GM21723 (cell line): ENCODE measurements around the gene OLIG3.

Experiments
- ATAC-seq: cut with Tn5 transposase; IDR thresholded peaks from one replicate; pipeline ENCODE4 v1.9.1; 2021; ENCODE audit warnings: mild to moderate bottlenecking, moderate library complexity; ENCODE audit not compliant: unreplicated experiment

OLIG3 gene

DNA sequence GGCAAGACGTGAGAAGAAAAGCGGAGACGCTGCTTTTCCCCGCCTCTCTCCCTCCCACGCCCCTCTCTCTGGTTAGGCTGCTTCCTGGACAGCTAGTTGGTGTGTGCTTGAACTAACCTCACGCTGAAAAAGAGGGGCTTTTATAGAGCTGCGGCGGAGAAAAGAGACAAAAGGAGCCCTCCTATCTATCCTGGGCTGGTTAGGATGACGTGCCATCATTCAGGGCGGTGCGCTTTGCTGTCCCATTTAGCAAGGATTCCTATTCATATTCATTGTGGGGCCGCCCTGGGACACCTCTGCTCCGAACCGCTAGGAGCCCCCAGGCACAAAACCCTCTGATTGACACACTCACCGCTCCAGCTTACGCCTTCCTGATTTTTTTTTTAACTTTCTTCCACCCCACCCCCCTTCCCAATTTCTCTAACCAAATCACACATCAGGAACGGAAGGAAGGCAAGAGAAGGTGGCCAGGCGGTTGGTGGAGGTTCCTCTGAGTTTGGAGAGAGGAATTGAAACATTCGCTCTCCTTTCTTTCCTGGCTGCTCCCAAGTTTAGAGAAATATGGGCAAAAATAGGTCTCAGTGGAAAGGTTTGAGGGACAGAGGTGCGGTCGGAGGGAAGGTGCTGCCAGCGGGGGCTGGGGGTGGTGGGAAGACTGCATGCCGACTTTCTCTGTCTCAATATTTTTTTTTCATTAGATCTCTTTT is at the start of gene OLIG3:
TSS of gene OLIG3 (minus strand) at position 114 of the 707 bp plus-strand sequence. CDS start 224 bp downstream, outside the sequence.
- no peak for ATAC-seq

DNA sequence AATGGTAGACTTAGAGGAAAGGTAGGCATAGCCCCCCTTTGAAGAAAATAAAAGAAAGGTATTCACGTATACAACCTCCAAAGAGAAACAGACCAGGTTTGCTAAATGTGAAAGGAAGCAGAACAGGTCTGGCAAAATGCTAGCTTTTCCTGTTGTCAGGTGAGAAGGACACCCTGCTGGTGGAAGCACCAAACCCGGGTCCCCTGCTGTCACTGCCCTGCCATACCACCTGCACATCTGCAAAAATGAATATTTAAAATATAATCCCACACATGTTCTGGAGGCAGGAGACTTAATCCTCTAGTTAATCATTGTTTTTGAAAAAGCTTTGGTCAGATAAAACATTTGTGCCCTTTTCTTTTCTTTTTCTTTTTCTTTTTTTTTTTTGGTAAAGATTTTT is 48.9 kb upstream of the OLIG3 start:
- ATAC-seq = no peak

DNA sequence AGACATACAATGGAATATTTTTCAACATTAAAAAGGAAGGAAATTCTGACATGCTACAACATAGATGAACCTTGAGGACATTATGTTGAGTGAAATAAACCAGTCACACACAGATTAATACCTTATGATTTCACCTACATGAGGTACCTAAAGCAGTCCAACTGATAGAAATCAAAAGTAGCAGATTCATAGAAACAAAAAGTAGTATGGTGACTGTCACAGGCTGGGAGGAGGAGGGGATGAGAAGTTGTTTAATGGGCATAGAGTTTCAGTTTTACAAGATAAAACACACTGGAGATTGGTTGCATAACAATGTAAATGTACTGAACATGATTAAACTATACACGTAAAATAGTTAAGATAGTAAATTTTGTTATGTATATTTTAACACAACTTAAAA is 48.5 kb upstream of the OLIG3 start:
- ATAC-seq = no peak

DNA sequence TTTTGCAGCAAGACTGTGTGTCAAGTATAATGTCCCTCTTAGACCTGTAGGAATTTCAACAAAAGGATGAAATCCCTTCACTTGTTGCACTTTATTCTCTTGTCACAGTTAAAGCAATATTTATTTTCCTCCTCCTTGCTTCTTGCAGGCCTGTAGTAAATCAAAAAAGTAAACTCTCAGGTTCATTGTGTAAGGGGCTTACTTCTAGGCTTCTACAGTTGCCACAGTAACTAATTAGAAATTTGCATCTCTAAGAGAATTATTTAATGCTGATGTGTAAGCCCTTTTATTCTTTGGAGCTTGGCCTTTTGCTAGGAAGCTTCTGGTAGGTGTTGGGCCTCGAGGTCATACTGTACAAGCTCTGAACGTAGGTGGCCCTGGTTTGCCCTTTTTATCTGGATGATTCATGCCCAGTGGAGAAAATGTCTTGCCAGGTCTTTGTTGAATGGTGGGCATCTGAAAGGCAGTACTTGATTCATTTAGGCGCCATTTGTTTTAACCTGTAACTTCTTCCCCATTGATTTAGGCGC is 47.4 kb upstream of the OLIG3 start:
- ATAC-seq = no peak

DNA sequence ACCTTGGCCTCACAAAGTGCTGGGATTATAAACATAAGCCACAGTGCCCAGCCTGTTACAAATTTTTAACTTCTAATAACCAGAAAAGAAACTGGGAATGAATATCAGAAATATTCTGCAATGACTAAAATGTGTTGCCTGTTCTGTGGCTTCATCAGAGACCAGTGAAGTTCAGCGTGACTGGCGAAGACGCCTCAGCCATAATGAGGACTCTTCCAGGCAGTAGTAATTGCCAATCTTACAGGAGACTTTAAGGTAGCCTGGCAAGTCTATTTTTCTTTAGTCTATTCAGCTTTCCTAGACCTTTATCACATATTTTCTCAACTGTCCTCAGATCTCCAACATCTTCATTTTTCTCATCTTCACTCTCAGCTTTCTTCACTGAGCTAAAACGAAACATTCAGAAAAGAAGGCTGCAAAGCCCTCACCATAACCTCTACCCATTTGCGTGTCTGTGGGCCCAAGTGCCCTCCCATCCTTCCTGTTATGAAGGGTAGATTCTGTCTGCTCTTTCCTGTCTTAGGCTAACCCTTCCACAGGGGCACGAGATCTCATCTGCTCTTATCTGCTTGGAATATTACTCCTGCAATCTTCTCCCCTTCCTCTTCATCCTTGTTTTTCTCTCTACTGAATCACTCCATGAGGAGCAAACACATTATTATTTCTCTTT is 42.0 kb upstream of the OLIG3 start:
- no peak for ATAC-seq

DNA sequence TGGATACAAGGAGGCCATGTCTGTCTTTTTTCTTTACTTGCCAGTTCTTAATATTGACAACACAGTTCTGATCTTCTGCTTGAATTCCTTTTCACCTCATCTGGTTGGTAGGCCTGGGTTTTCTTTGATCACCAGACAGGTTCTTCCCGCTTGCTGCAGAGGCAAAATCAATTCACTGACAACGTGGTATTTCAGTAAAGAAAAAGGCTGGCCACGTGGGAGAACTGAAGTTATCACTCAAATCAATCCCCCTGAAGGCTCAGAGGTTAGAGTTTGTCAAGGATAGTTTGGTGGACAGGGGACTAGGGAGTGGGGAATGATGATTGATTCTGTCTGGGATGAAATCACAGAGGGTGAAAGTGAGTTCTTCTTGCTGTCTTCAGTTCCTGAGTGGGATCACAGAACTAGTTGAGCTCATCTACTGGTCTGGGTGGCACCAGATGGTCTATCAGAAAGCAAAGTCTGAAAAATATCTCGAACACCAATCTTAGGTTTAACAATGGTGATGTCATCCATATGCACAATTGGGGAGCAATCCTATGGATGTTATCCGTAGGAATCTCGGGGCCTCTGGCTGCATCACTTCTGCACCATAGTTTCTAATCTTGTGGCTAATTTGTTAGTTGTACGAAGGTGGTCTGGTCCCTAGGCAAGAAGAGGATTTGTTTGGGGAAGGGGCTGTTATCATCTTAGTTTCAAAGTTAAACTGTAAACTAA is 37.3 kb upstream of the OLIG3 start:
- no peak for ATAC-seq

DNA sequence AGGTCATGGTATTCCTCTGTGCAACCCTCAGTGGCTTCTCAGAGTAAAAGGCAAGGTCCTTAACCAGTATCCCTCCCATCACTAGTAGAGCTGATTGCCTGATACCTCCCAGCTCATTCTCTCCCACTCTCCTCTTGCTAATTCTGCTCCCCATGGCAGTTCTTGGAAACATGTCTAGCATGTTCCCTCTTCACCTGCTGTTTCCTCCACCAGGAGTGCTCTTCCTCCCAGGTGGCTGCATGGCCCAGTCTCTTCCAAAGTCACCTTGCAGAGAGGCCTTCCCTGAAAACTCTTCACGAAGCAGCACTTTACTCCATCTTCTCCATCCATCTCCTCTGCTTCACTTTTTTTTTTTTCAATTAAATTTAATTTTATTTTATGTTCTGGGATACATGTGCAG is 36.2 kb upstream of the OLIG3 start:
- no peak for ATAC-seq

DNA sequence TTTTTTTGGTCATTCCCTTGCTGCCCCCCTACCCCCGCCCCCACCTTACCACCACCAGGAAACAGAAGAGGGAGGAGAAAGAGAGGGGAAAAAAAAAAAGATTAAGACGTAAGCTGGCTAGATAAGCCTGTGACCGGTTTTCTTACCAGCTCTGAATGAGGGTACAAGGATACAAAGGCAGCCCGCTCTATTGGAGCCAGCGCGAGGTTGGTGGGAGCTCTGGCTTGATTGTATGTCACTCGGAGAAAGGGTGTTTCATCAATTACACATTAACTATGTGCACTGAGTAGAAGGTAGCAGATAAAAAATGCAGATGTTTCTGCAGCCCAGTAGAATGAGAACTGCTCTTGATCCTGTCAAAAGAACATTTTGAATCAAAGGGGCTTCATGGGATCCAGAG is 28.6 kb upstream of the OLIG3 start:
- ATAC-seq = no peak

DNA sequence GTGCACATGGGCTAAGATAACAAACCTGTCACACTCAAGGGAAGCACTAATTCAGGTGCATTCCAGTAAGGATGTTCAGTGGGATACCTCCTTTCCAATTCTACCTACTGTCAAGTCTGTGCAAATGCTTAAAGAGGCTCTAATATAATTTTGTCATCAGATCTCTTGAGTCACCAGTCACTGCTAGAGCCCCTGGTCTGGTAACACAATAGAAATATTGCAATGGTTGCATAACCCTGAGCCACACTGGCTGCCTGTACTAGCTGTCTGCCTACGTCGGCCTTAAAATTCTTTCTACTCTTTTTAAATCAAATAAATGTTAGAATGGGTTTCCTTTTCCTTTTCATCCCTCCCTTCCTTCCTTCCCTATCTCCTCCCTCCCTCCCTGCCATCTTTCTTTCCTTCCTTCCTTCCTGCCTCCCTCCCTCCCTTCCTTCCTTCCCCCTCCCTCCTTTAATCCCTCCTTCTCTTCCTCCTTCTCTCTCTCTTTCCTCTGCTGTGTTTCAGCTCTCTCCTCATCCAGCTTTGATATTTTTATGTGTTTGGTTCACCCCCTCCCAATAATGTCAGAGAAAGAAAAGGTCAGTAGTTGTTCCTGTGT is 28.1 kb upstream of the OLIG3 start:
- ATAC-seq = no peak

DNA sequence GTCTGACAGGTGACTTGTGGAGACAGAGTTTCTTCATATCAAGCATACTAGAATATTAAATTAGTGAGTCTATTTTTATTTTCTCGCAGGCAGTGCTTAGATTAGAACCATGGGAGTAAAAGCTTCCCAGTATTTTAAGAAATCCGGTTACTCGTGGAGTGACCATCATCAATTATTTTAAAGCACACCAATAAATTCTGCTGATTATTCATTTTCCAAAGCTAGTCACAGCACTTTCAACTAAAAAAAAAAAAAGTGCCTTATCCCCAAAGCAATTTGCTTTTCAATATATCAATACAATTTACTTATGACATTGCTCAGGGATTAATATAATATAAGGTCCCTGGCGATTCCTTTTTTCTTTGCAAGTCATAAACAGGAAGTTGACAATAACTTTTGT is 26.3 kb upstream of the OLIG3 start:
- ATAC-seq = no peak

DNA sequence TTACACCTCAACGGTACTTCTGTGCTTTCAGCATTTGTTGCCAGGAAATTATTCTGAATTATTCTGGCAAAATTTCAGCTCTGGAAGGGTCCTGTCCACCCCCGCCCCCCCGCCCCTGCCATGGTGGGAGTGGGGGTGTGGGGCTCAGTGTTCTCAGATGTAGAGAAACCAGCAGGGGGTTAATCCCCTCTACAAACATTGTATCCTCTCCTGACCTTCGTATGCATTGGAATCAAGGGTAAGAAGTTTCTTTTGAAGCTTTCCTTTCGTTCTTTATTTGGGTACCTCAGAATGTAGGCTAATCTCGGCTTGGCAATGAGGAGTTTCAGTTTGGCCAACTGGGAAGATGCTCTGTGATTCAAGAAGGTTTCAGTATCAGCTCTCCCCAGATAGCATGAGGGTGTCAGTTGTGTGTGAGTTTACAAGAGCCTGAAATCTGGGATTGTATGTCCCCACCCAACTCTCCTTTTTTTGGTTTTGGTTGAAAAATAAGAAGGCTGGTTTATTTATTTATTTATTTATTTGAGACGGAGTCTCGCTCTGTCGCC is 25.5 kb upstream of the OLIG3 start:
- ATAC-seq = no peak

DNA sequence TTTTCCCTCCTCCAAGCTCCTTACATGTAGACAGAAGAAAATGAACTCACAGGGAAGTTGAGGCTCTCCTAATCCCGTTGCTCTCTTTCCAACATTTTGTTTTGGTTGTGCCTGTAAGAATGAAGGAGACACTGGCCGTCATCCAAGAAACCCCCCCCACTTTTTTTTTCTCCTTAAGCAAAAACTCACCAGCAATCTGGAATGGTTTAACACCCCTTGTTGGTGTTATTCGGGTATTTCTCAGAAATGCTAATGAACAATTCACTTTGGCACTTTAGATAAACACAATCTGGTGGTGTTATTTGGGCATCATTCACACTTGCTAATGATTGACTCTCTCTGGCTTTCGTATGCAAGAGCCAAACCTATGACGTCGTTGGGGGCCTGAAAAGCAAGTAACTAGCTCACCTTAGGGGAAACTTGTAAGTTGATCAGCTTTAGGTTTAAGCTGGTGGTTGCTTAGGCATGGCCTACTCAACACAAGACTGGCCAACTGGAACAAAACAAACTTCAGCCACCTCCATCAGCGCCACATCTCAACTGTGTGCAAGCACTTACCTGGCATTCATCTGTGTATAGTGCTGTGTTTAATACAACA is 24.3 kb upstream of the OLIG3 start:
- no peak for ATAC-seq

DNA sequence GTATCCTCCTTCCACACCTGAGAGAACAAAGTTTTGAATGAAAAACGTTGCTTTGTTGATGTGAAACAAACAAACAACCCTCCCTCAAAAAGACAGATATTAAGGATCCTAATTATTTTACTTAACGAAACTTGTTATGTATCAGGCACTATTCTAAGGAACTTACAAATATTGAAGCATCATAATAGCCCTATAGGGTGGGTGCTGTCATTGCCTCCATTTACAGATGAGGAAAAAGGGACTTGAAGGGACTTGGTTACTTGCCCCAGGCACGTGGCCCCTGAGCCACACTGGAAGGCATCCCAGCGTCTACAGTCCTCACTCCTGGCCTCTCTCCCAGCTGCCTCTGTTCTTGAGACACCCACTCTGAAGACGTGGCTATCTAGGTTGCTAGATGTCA is 20.2 kb upstream of the OLIG3 start:
- ATAC-seq = no peak

DNA sequence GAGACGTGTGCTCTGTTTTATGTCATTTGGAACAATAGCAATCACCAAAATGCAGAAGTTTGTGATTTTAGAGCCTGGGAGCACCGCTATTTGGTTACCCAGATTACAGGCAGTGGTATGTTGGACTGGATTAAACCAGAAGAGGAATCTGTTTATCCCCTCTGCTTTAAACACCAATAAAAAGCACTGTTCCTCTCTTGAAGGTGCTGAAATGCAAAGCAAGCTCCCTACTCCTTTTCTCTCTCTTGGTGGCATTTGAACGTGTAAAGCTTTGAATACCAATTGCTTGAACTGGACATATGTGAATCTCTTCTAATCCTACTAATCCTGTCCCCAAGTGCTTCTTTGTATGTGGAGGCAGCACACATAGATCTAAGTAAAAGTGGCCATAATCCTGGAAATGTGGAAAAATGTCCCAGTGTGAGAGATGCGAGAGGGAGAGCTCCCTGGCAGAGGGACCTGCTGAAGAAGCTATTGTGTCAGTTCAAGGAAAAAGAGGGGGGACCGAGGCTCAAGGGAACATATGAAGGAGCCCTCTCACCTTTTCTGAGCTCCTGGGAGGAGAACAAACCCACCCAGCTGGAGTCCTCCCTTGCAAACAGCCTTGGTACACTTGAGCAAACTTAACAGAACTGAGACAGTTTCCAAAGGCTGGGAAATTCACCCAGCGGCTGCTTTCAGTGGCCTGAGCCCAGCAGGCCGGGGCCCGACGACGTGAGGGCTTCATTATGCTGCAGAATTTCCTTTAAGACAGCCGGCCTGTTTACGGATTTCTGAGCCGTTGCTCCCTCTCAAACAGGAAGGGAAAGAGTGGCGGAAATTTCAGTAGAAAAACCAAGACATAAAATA is 18.8 kb upstream of the OLIG3 start:
- ATAC-seq = no peak

DNA sequence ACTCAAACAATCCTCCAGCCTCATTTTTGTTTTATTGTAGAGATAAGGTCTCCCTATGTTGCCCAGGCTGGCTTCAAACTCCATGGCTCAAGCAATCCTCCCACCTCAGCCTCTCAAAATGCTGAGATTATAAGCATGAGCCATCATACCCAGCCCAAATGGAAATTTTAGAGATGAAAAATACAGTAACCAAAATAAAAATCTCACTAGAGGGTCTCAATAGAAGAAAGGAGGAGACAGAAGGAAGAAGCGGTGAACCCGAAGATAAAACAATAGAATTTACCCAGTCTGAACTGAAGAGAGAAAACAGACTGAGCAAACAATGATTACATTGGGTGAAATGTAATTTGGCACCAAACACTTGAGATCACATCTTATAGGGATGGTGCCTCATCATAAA is 16.7 kb upstream of the OLIG3 start:
- no peak for ATAC-seq

DNA sequence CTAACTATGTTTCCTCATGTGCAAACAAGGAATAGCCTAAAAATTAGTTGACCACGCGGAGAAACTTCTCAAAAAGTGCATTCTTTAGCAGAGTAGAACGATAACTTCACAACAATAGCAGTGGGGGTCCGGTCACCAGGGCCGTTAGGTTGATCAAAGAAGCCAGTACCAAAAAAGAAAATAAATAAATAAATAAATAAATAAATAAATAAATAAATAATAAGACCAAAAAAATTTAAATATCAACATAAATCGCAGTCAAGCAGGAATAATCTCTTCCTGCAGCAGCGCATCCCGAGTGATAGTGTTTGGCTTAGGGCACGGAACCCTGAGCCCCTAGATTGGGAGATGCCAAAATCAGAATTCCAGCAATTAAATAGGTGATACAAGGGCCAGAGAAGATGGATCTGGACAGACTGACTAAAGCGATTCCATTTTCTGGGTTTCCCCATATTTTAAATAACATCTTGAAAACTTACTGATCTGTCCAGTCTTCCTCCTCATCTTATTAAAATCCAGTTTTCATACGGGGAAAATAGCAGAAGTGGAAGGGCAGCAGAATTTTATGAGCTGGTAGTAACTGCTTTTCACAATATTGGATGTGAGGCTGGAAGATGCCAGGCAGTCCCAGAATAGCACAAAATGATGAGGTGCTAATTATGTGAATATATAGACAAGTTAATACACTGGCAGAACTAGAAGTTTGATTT is 4.4 kb upstream of the OLIG3 start:
- no peak for ATAC-seq

DNA sequence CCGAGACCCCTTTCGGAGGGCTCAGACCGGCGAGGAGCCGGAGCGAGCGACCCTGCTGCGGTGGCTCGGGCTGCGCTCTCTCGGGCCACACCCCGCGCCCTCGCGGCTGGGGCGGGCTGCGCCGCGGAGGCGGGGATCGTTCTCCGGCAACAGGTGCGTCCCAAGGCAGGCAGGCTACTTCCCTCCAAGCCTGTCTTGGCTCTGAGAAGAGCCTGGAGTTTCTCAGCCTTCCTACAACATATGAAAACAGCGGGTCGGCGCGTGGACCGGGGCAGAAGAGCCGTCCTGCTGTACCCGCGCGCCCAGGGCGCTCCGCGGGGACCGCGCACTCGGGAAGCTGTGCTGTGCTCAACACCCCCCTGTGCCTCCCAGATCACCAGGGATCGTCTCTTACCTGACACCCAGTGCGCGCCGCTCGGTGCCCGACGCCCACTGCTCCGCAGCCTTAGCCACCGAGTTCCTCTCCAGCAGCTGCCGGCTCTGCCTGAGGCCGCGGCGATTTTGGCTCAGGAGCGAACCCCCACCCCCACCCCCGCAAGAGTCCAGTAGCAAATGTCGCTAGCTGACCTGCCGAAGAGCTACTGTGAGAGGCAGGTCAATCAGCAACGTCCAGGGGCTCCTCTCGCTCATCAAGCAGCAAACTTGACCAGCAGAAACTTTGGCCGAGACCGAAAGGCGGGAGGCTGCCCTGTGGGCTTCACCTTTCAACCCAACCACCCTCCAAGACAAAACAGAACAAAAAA is 3.7 kb upstream of the OLIG3 start:
- ATAC-seq = no peak

DNA sequence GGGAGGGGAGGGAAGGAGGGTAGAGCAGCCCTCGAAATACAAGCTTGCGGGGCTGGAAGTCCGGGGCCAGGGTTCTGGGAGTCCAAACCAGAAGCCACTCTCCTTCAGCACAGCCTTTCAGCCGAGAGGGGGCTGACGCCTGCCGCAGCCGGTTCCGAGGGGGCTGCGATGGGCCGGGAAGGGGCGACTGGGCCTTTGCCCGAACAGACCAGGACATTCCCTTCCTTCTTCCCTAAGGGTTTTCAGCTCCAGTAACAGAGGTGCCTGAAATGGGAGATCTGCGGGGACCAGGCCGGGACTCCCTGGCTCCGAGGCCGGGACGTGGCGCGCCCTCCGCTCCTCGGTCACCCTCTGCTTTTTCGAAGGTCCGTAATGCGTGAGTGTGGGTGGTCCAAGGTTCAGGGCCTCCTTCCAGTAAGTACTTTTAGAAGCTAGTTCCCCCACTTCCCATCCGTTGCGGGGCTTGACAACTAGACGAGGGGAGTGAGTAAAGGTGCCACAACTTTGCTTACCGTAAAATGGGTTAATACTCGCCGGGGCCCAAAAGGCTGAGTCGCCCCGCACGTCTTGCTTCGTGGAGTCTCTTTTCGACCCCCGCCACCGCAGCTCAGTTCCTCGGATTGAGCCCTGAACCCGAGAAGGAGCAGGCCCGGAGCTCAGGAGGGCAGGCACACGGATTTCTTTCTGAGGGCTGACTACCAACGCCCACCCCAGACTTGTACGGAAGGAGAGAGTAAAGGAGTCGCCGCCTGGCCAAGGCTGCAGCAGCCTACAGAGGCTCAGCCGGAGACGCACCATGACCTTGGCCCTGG is 2.9 kb upstream of the OLIG3 start:
- no peak for ATAC-seq
